OCI-LY3 (cell line): Measurements from ENCODE around the gene NOG.

Experiments
- H2AFZ ChIP-seq: fragments of 200-600, 300-600 bp; shearing (Covaris generic); 2 replicates; pipeline ENCODE4 v1.6.0; 2014; ENCODE audit warnings: antibody characterized with exemption, low read depth, low read length
- H3K27ac ChIP-seq: fragments of 200-600, 300-600 bp; sonication (generic); 2 replicates; pipeline ENCODE4 v1.5.1; 2014; ENCODE audit warnings: mild to moderate bottlenecking, low read length, moderate library complexity, mixed read lengths
- H3K27me3 ChIP-seq: fragments of 200-600, 300-600 bp; sonication (generic); 2 replicates; pipeline ENCODE4 v1.6.1; 2014; ENCODE audit warnings: low read depth, low read length, mixed read lengths
- H3K36me3 ChIP-seq: fragments of 200-600, 300-600 bp; sonication (generic); replicated peaks from 2 replicates; pipeline ENCODE3; 2014; ENCODE audit warnings: low read depth, low read length, mixed read lengths
- H3K4me1 ChIP-seq: fragments of 300-600, 200-600 bp; sonication (generic); 2 replicates; pipeline ENCODE4 v1.6.1; 2014; ENCODE audit warnings: low read length, mixed read lengths
- H3K4me2 ChIP-seq: fragments of 200-600, 300-600 bp; sonication (generic); 2 replicates; pipeline ENCODE4 v1.6.1; 2014; ENCODE audit warnings: low read length, mixed read lengths
- H3K4me3 ChIP-seq: fragments of 300-600, 200-600 bp; sonication (generic); 2 replicates; pipeline ENCODE4 v1.5.1; 2014; ENCODE audit warnings: antibody characterized with exemption, mild to moderate bottlenecking, low read length, moderate library complexity
- H3K79me2 ChIP-seq: fragments of 300-600, 200-600 bp; shearing (Covaris generic); 2 replicates; pipeline ENCODE4 v1.6.1; 2014; ENCODE audit warnings: mild to moderate bottlenecking, low read length, mixed read lengths
- H3K9ac ChIP-seq: fragments of 300-600, 200-600 bp; shearing (Covaris generic); 2 replicates; pipeline ENCODE4 v1.6.0; 2014; ENCODE audit warnings: mild to moderate bottlenecking, low read length, moderate library complexity
- H3K9me3 ChIP-seq: fragments of 200-600, 300-600 bp; shearing (Covaris generic); 2 replicates; pipeline ENCODE4 v1.6.1; 2014; ENCODE audit warnings: low read length, mixed read lengths; ENCODE audit not compliant: insufficient read depth
- H4K20me1 ChIP-seq: fragments of 200-600, 300-600 bp; sonication (generic); 2 replicates; pipeline ENCODE4 v1.6.1; 2016; ENCODE audit warnings: low read length, mixed read lengths; ENCODE audit not compliant: insufficient read depth
- EZH2phosphoT487 ChIP-seq: fragments of 200-600 bp; shearing (Covaris generic); IDR thresholded peaks from 2 replicates; pipeline ENCODE4 v1.6.1; 2018; ENCODE audit warnings: antibody characterized with exemption, mixed run types, low read depth
- TF ChIP-seq, protein P1 (sequence below): fragments of 200-600, 300-600 bp; sonication (generic); IDR thresholded peaks from 2 replicates; pipeline ENCODE4 v1.5.1; 2014; ENCODE audit warnings: antibody characterized with exemption, low read length, low read depth

The NOG gene

DNA sequence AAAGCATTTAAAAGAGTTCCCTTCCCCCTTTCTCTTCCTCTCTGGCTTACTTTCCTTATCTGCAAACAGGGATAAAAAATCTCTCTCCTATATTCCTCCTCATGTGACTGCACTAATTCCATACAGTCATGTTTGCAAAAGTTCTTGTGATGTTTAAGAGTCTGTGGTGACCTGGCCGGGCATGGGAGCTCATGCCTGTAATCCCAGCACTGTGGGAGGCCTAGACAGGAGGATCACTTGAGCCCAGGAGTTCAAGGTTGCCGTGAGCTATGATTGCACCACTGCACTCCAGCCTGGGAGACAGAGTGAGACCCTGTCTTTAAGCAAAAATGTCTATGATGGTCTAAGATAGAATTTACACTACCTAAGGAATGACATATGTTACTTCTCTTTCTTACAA lies 19.6 kb downstream of the NOG start:
- H3K4me3 ChIP-seq: no peak overlapping the region
- no peaks in the 10 kb centered on the region for H3K36me3 ChIP-seq
- H3K27me3 ChIP-seq: no peaks in the 10 kb centered on the region; the same call in 1 of the 2 replicates
- no peaks in the 10 kb centered on the region for H4K20me1 ChIP-seq
- no peaks in the 10 kb centered on the region for H3K4me1 ChIP-seq
- H3K79me2 ChIP-seq: no peaks in the 10 kb centered on the region
- H3K9ac ChIP-seq: no peak overlapping the region
- TF ChIP-seq, protein P1, sequence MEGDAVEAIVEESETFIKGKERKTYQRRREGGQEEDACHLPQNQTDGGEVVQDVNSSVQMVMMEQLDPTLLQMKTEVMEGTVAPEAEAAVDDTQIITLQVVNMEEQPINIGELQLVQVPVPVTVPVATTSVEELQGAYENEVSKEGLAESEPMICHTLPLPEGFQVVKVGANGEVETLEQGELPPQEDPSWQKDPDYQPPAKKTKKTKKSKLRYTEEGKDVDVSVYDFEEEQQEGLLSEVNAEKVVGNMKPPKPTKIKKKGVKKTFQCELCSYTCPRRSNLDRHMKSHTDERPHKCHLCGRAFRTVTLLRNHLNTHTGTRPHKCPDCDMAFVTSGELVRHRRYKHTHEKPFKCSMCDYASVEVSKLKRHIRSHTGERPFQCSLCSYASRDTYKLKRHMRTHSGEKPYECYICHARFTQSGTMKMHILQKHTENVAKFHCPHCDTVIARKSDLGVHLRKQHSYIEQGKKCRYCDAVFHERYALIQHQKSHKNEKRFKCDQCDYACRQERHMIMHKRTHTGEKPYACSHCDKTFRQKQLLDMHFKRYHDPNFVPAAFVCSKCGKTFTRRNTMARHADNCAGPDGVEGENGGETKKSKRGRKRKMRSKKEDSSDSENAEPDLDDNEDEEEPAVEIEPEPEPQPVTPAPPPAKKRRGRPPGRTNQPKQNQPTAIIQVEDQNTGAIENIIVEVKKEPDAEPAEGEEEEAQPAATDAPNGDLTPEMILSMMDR: no peak
- TF ChIP-seq EZH2phosphoT487: no peak
- no peak overlapping the region for H3K4me2 ChIP-seq
- no peak overlapping the region for H2AFZ ChIP-seq
- no peaks in the 10 kb centered on the region for H3K9me3 ChIP-seq
- H3K27ac ChIP-seq: no peak overlapping the region

DNA sequence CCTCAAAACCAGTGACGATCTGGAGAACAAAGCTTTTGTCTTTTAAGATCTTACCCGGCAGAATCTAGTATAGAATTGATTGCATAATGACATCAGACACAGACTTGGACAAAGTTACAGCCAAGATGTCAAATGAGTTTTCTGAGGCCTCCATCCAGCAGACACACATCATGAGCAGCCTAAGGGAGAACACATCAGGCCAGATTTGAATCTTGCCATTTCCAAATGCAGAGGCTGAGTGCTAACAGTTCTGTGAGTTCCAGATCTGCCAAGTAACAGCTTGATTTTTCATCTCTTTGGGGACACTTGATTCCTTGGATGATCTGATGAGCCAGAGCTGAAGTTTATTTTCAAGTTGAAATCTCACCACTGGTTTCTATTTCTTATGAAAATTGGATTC lies 21.0 kb downstream of the NOG start:
- H3K9me3 ChIP-seq: no peaks in the 10 kb centered on the region
- no peaks in the 10 kb centered on the region for H3K4me1 ChIP-seq
- H3K79me2 ChIP-seq: no peaks in the 10 kb centered on the region
- H4K20me1 ChIP-seq: no peaks in the 10 kb centered on the region
- H3K27me3 ChIP-seq: no peaks in the 10 kb centered on the region; the same call in 1 of the 2 replicates
- no peak overlapping the region for H3K9ac ChIP-seq
- no peak overlapping the region for H2AFZ ChIP-seq
- H3K27ac ChIP-seq: no peak overlapping the region
- H3K4me2 ChIP-seq: no peak overlapping the region
- no peak for TF ChIP-seq EZH2phosphoT487
- TF ChIP-seq, protein P1: no peak
- H3K4me3 ChIP-seq: no peak overlapping the region
- H3K36me3 ChIP-seq: no peaks in the 10 kb centered on the region

DNA sequence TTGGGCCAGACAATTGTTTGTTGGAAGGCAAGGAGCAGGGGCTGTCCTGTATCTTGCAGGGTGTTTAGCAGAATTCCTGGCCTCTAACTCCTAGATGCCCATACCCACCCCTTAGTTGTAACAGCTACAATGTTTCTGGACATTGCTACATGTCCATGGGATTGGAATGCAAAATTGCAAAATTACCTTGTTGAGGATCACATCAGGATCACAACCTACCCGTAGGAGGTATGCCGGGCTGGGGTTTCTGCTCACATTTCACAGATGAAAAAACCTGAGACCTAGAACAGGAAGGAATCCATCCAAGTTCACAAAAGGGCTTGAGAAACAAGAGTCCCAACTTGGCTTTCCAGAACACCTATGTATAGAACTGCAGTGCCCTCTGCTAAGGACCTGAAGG lies 22.7 kb downstream of the NOG start:
- Histone ChIP-seq H4K20me1 (no peaks in the 10 kb centered on the region), H3K4me1 (no peaks in the 10 kb centered on the region), H3K79me2 (no peaks in the 10 kb centered on the region), H3K27me3 (no peaks in the 10 kb centered on the region; the same call in 1 of the 2 replicates), H3K4me2 (no peak overlapping the region), H3K36me3 (no peaks in the 10 kb centered on the region), H3K4me3 (no peak overlapping the region), H3K9ac (no peak overlapping the region), H3K9me3 (no peaks in the 10 kb centered on the region), H2AFZ (no peak overlapping the region), H3K27ac (no peak overlapping the region)
- TF ChIP-seq, protein P1: no peak
- TF ChIP-seq EZH2phosphoT487: no peak

DNA sequence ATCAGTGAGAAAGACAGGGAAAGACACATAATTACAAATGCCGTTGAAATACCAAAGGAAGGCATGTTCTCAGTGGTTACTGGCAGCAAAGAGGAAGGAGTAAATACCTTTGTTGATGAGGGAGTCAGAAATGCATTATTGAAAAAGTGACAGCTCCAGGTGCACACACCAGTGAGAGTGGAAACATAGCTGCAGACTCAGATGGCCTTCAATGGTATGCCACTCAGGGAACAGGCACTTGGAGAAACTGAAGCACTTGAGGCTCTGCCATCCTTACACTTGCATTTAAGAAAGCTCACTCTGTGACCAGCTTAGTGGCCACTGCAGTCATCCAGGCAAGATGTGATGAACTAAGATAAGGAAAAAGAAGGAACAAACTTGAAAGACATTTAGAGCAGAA lies 29.9 kb downstream of the NOG start:
- H3K4me1 ChIP-seq: no peaks in the 10 kb centered on the region
- no peak for TF ChIP-seq EZH2phosphoT487
- TF ChIP-seq, protein P1: no peak
- H3K9me3 ChIP-seq: no peaks in the 10 kb centered on the region
- H3K4me2 ChIP-seq: no peak overlapping the region
- H3K79me2 ChIP-seq: no peaks in the 10 kb centered on the region
- peaks cover under 1% of the 10 kb centered on the region; the same call in 1 of the 2 replicates for H3K27me3 ChIP-seq
- H2AFZ ChIP-seq: no peak overlapping the region
- H3K4me3 ChIP-seq: no peak overlapping the region
- no peaks in the 10 kb centered on the region for H3K36me3 ChIP-seq
- no peak overlapping the region for H3K9ac ChIP-seq
- H4K20me1 ChIP-seq: no peaks in the 10 kb centered on the region
- H3K27ac ChIP-seq: no peak overlapping the region
